Measurements from ENCODE around the gene TMEM236.

- no peak for TF ChIP-seq POLR2A (IDR thresholded peaks at IDR 0.05; ENCODE audit: low read depth)
- no peak for TF ChIP-seq EP300 (IDR thresholded peaks at IDR 0.05)
- TF ChIP-seq POLR2AphosphoS5 (IDR thresholded peaks at IDR 0.05): peak; percentile 23 to 58
These were observed 83.7 kb downstream of the TMEM236 start for GRCh38 chr10:17835688-17836087.
